Common myeloid progenitor, CD34-positive (primary cell): ENCODE measurements around the gene TNRC18.
"Not testable (repeated sequence)": the region's sequence is repeated elsewhere in the genome, so short reads cannot be mapped to it uniquely, and the experiment has no call there.

Experiments
- CTCF ChIA-PET: fragments of 350-600 bp; sonication (Branson Sonifier 250); formaldehyde crosslinking; loops from one replicate; lab custom pipeline; 2021; ENCODE audit warnings: antibody characterized with exemption; lab: Charles Lee
- POLR2A ChIA-PET: fragments of 350-600 bp; sonication (Branson Sonifier 250); formaldehyde crosslinking; loops from one replicate; lab custom pipeline; 2021; ENCODE audit warnings: antibody characterized with exemption; lab: Charles Lee
- DNase-seq, 3 donors: peaks; one replicate each; pipeline versions ENCODE4 v3.0.0 to v3.0.0-alpha.2; 2013
- H3K27ac ChIP-seq, 2 experiments: 1 replicate in 1 of 2; 2 replicates in 1 of 2; pipeline ENCODE4 v1.7.0; 2013; ENCODE audit warnings: inconsistent platforms in 2 of 2, low read length in 2 of 2, mild to moderate bottlenecking in 2 of 2, low read depth in 1 of 2, moderate library complexity in 1 of 2; ENCODE audit not compliant: severe bottlenecking in 2 of 2, insufficient read depth in 1 of 2, poor library complexity in 1 of 2
- H3K27me3 ChIP-seq, 5 experiments: replicated peaks in 2 of 5; 1 replicate in 3 of 5; 2 replicates in 2 of 5; pipeline versions ENCODE4 v1.6.1 to v1.7.0; 2013; ENCODE audit warnings: low read length in 4 of 5, mild to moderate bottlenecking in 2 of 5, moderate library complexity in 2 of 5, inconsistent platforms in 1 of 5; ENCODE audit not compliant: insufficient read depth in 5 of 5, control insufficient read depth in 4 of 5
- H3K36me3 ChIP-seq, 4 experiments: 1 replicate in 2 of 4; 2 replicates in 2 of 4; pipeline versions ENCODE4 v1.6.1 to v1.7.0; 2013; ENCODE audit warnings: low read length in 3 of 4, control low read depth in 1 of 4, mild to moderate bottlenecking in 1 of 4; ENCODE audit not compliant: control insufficient read depth in 4 of 4, insufficient read depth in 4 of 4
- H3K4me1 ChIP-seq, 4 experiments: 1 replicate in 3 of 4; 2 replicates in 1 of 4; pipeline versions ENCODE4 v1.6.1 to v1.7.1; 2013; ENCODE audit warnings: low read length in 3 of 4, mild to moderate bottlenecking in 3 of 4, control low read depth in 1 of 4, inconsistent platforms in 1 of 4, moderate library complexity in 1 of 4; ENCODE audit not compliant: control insufficient read depth in 4 of 4, insufficient read depth in 4 of 4; ENCODE audit errors: control extremely low read depth in 1 of 4
- H3K4me3 ChIP-seq, 7 experiments: 1 replicate in 4 of 7; 2 replicates in 3 of 7; pipeline versions ENCODE4 v1.5.1 to v1.7.0; 2013; ENCODE audit warnings: mild to moderate bottlenecking in 7 of 7, low read length in 6 of 7, moderate library complexity in 6 of 7, inconsistent platforms in 2 of 7, low read depth in 2 of 7, control low read depth in 1 of 7; ENCODE audit not compliant: insufficient read depth in 4 of 7, control insufficient read depth in 1 of 7; ENCODE audit errors: extremely low read depth in 1 of 7
- H3K9me3 ChIP-seq, 5 experiments: 1 replicate in 4 of 5; 2 replicates in 1 of 5; pipeline versions ENCODE4 v1.6.1 to v1.7.1; 2013; ENCODE audit warnings: low read length in 4 of 5, mild to moderate bottlenecking in 2 of 5, inconsistent platforms in 1 of 5, low read depth in 1 of 5, moderate library complexity in 1 of 5; ENCODE audit not compliant: control insufficient read depth in 4 of 5, insufficient read depth in 2 of 5; ENCODE audit errors: control extremely low read depth in 1 of 5
- WGBS: methylation state at CpG from one replicate; pipeline ENCODE4 v1.1.5; 2013; ENCODE audit not compliant: insufficient coverage; 5-methylcytosine and 5-hydroxymethylcytosine counted together

TNRC18 gene

GRCh38 chr7:5295039-5296014 lies 128.3 kb downstream of the TNRC18 start:
- no peak overlapping the region for H3K27ac ChIP-seq
- peaks cover 0 to 7% (median 2%) of the 10 kb centered on the region in 5 experiments for H3K9me3 ChIP-seq
- H3K4me3 ChIP-seq = peak overlapping the region in 2 of 7 experiments; percentile 36 to 57
- POLR2A ChIA-PET = no interaction called here
- DNase-seq = no peak
- H3K4me1 ChIP-seq = peaks cover 0 to 12% (median 8%) of the 10 kb centered on the region in 4 experiments
- WGBS = 83% methylated on average over 27 of the region's 33 CpGs
- H3K36me3 ChIP-seq = no peaks in the 10 kb centered on the region
- CTCF ChIA-PET = no interaction called here
- peaks cover 0 to 30% (median 9%) of the 10 kb centered on the region in 5 experiments for H3K27me3 ChIP-seq

GRCh38 chr7:5294169-5294987 lies 129.3 kb downstream of the TNRC18 start:
- no peak for DNase-seq
- 97% methylated on average over 10 of the region's 14 CpGs for WGBS
- CTCF ChIA-PET = no interaction called here
- Histone ChIP-seq H3K27ac (no peak overlapping the region), H3K9me3 (peaks cover 0 to 7% (median 2%) of the 10 kb centered on the region in 5 experiments), H3K27me3 (peaks cover 0 to 30% (median 9%) of the 10 kb centered on the region in 5 experiments), H3K4me1 (peaks cover 0 to 12% (median 8%) of the 10 kb centered on the region in 4 experiments), H3K36me3 (no peaks in the 10 kb centered on the region), H3K4me3 (no peak overlapping the region)
- POLR2A ChIA-PET = no interaction called here

- CTCF ChIA-PET = not testable (repeated sequence)
Observed at GRCh38 chr7:5291711-5292335, 131.8 kb downstream of the TNRC18 start.

GRCh38 chr7:5291301-5291700 lies 132.3 kb downstream of the TNRC18 start:
- Histone ChIP-seq H3K36me3 (no peaks in the 10 kb centered on the region), H3K27me3 (peaks cover 0 to 19% (median 5%) of the 10 kb centered on the region in 5 experiments), H3K27ac (no peak overlapping the region), H3K9me3 (peaks cover 0 to 7% (median 2%) of the 10 kb centered on the region in 5 experiments), H3K4me3 (no peak overlapping the region), H3K4me1 (peaks cover 0 to 5% (median 2%) of the 10 kb centered on the region in 4 experiments)
- WGBS = 87% methylated on average over 6 of the region's 8 CpGs
- no peak for DNase-seq
- CTCF ChIA-PET = no interaction called here
- POLR2A ChIA-PET = no interaction called here

More at GRCh38 chr7:5291711-5292335, 131.8 kb downstream of the TNRC18 start:
- 97% methylated on average over 10 of the region's 15 CpGs for WGBS
- H3K36me3 ChIP-seq, DNase-seq, POLR2A ChIA-PET, H3K27ac ChIP-seq, H3K4me1 ChIP-seq, H3K9me3 ChIP-seq, H3K4me3 ChIP-seq: not testable (repeated sequence)
- peaks cover 0 to 17% (median 5%) of the 10 kb centered on the region in 5 experiments for H3K27me3 ChIP-seq

- DNase-seq = no peak
- H3K4me1 ChIP-seq = no peaks in the 10 kb centered on the region
- H3K27ac ChIP-seq = no peak overlapping the region
- ChIA-PET POLR2A (no interaction called here), CTCF (no interaction called here)
- peaks cover 0 to 9% (median 0%) of the 10 kb centered on the region in 5 experiments for H3K27me3 ChIP-seq
- peaks cover 0 to 2% (median 0%) of the 10 kb centered on the region in 5 experiments for H3K9me3 ChIP-seq
- H3K4me3 ChIP-seq = no peak overlapping the region
- no peaks in the 10 kb centered on the region for H3K36me3 ChIP-seq
- WGBS = 93% methylated on average over 6 of the region's 7 CpGs
Observed at GRCh38 chr7:5289355-5289754, 134.3 kb downstream of the TNRC18 start.

GRCh38 chr7:5288560-5288959 lies 135.1 kb downstream of the TNRC18 start:
- H3K27me3 ChIP-seq = peaks cover 0 to 15% (median 2%) of the 10 kb centered on the region in 5 experiments
- H3K27ac ChIP-seq, CTCF ChIA-PET, H3K36me3 ChIP-seq, H3K9me3 ChIP-seq, POLR2A ChIA-PET, H3K4me3 ChIP-seq, H3K4me1 ChIP-seq, DNase-seq: not testable (repeated sequence)
- 92% methylated on average over 4 of the region's 8 CpGs for WGBS
